GM06990 (cell line): ENCODE measurements around the gene CRACDL.

Experiments used
- DNase-seq: peaks from one replicate; pipeline ENCODE4 v3.0.0-alpha.2; 2011; ENCODE audit not compliant: insufficient read length; ENCODE audit errors: extremely low read depth
- H3K27me3 ChIP-seq: replicated peaks from 2 replicates; pipeline ENCODE4 v1.6.0; 2011; ENCODE audit warnings: low read length; ENCODE audit not compliant: control insufficient read depth, insufficient read depth
- H3K36me3 ChIP-seq: 2 replicates; pipeline ENCODE4 v1.5.1; 2011; ENCODE audit warnings: low read length; ENCODE audit not compliant: control insufficient read depth, insufficient read depth
- H3K4me3 ChIP-seq: replicated peaks from 2 replicates; pipeline ENCODE4 v1.5.1; 2011; ENCODE audit warnings: low read depth, mild to moderate bottlenecking, control low read depth, low read length
- CTCF ChIP-seq: IDR thresholded peaks from 2 replicates; pipeline ENCODE4 v1.5.1; 2011; ENCODE audit warnings: low read length, control low read depth, mild to moderate bottlenecking, inconsistent platforms; ENCODE audit not compliant: insufficient read depth, poor library complexity, severe bottlenecking

The CRACDL gene

GRCh38 chr2:98870516-98871158 is 65.4 kb downstream of the CRACDL start:
- Histone ChIP-seq H3K36me3 (no peaks in the 10 kb centered on the region), H3K4me3 (no peak overlapping the region), H3K27me3 (no peaks in the 10 kb centered on the region)
- TF ChIP-seq CTCF, result no peak
- DNase-seq, result no peak

GRCh38 chr2:98869870-98870269 is 66.2 kb downstream of the CRACDL start:
- H3K4me3 ChIP-seq, result no peak overlapping the region
- no peaks in the 10 kb centered on the region for H3K36me3 ChIP-seq
- TF ChIP-seq CTCF, result no peak
- DNase-seq, result no peak
- no peaks in the 10 kb centered on the region for H3K27me3 ChIP-seq

- no peak for TF ChIP-seq CTCF
- Histone ChIP-seq H3K4me3 (no peak overlapping the region), H3K27me3 (no peaks in the 10 kb centered on the region), H3K36me3 (no peaks in the 10 kb centered on the region)
- DNase-seq, result no peak
Observed at GRCh38 chr2:98869272-98869641, 66.8 kb downstream of the CRACDL start.

GRCh38 chr2:98868548-98869271 is 67.3 kb downstream of the CRACDL start:
- TF ChIP-seq CTCF, result no peak
- DNase-seq, result no peak
- Histone ChIP-seq H3K4me3 (no peak overlapping the region), H3K36me3 (no peaks in the 10 kb centered on the region), H3K27me3 (no peaks in the 10 kb centered on the region)

GRCh38 chr2:98867539-98868309 is 68.3 kb downstream of the CRACDL start:
- no peak for TF ChIP-seq CTCF
- no peak for DNase-seq
- H3K4me3 ChIP-seq, result no peak overlapping the region
- H3K36me3 ChIP-seq, result no peaks in the 10 kb centered on the region
- no peaks in the 10 kb centered on the region for H3K27me3 ChIP-seq
